Vagina (tissue), 2 donors: Measurements from ENCODE around the gene SULT1C3.

ENCODE experiments used
- CTCF ChIP-seq, 3 experiments: fragments of 450-650 bp in 2 of 3; fragments of 200-600 bp in 1 of 3; sonication (generic) in 1 of 3; IDR thresholded peaks; one replicate each; pipeline ENCODE4 v1.5.1; 2017 to 2019; ENCODE audit warnings: antibody characterized with exemption in 3 of 3, mild to moderate bottlenecking in 2 of 3, moderate library complexity in 2 of 3
- POLR2A ChIP-seq, 2 donors: fragments of 450-650 bp; IDR thresholded peaks; one replicate each; pipeline ENCODE4 v1.6.1; 2017; ENCODE audit warnings: antibody characterized with exemption in 2 of 2, mild to moderate bottlenecking in 2 of 2, moderate library complexity in 2 of 2
- POLR2AphosphoS5 ChIP-seq, 2 donors: sonication (generic); formaldehyde crosslinking; IDR thresholded peaks; one replicate each; pipeline ENCODE4 v1.9.0; 2017; ENCODE audit warnings: antibody characterized with exemption in 2 of 2, mild to moderate bottlenecking in 2 of 2, low read depth in 1 of 2; ENCODE audit not compliant: insufficient read depth in 1 of 2

DNA sequence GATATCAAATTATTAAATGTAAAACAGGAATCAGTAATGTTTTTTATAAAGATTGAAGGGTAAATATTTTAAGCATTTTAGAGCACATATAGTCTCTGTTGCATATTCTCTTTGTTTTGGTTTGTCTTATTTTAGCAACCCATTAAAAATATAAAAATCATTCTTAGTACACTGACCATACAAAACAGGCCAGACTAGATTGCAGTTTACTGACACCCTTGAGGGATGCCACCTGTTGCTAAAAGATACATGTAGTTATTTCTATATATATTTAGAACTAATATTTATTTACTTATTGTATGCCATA is 44.7 kb upstream of the SULT1C3 start:
- TF ChIP-seq POLR2A (IDR thresholded peaks at IDR 0.05), result no peak
- TF ChIP-seq CTCF (IDR thresholded peaks at IDR 0.05), result no peak
- TF ChIP-seq POLR2AphosphoS5 (IDR thresholded peaks at IDR 0.05; ENCODE audit: insufficient read depth in 1 of 2, low read depth in 1 of 2), result no peak
